ENCODE measurements around the gene ZNF790.

DNA sequence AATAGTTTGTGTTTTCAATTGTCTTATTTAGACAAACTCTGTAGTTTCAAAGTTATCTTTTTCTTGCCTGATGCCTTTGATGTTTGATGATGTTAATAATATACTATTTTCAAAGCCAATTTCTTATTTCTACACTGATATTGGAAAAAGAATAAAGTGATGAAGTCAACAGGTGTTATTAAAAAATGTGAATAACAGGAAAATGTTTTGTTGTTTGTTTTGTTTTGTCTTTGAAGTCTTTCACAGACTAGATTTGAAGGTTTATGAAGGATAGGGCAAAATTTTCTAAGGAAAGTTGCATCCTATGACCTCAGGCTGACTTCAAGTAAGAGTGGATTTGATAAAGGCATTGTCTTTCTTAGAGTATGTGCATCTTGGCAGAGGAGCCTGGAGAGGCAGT is 31.2 kb downstream of the ZNF790 start:
- TF ChIP-seq FOXA1 (IDR thresholded peaks at IDR 0.05), result no peak
- no peak for TF ChIP-seq FOXA1 (CRISPR knock-in tag; IDR thresholded peaks at IDR 0.05)
- no peak for TF ChIP-seq NR3C1 (CRISPR knock-in tag; IDR thresholded peaks at IDR 0.05)
- TF ChIP-seq TP53 (CRISPR knock-in tag; conservative IDR thresholded peaks at IDR 0.05), result no peak
- no peak for TF ChIP-seq POLR2A (IDR thresholded peaks at IDR 0.05; ENCODE audit: insufficient read depth in 1 of 2, low read depth in 2 of 2, low read length in 2 of 2)
- TF ChIP-seq NFE2L1 (CRISPR knock-in tag; IDR thresholded peaks at IDR 0.05; ENCODE audit: borderline replicate concordance), result no peak
- no peak for TF ChIP-seq HHEX (CRISPR knock-in tag; IDR thresholded peaks at IDR 0.05)
- no peak for TF ChIP-seq ZNF607 (CRISPR knock-in tag; IDR thresholded peaks at IDR 0.05; ENCODE audit: borderline replicate concordance)
- no peak for TF ChIP-seq POLR2AphosphoS5 (IDR thresholded peaks at IDR 0.05; ENCODE audit: low read depth, low read length)
- TF ChIP-seq REXO4 (CRISPR knock-in tag; IDR thresholded peaks at IDR 0.05; ENCODE audit: borderline replicate concordance), result no peak
- TF ChIP-seq NFAT5 (CRISPR knock-in tag; IDR thresholded peaks at IDR 0.05), result no peak
- no peak for TF ChIP-seq SP1 (IDR thresholded peaks at IDR 0.05)
- TF ChIP-seq SP1 (CRISPR knock-in tag; IDR thresholded peaks at IDR 0.05), result no peak
- TF ChIP-seq SRSF4 (IDR thresholded peaks at IDR 0.05; ENCODE audit: low read depth, low read length, poor library complexity, severe bottlenecking), result no peak
- TF ChIP-seq ZNF597 (CRISPR knock-in tag; IDR thresholded peaks at IDR 0.05), result no peak
- no peak for TF ChIP-seq TSC22D2 (CRISPR knock-in tag; IDR thresholded peaks at IDR 0.05; ENCODE audit: borderline replicate concordance)
